DND-41 (cell line): Measurements from ENCODE around the gene MAFB.

Experiments used
- ATAC-seq: fragments of 200-7000 bp; cut with Tn5 transposase; 3 replicates; pipeline ENCODE4 v1.9.1; 2021; ENCODE audit warnings: low read depth; ENCODE audit not compliant: insufficient read depth
- DNase-seq: peaks from one replicate; pipeline ENCODE4 v3.0.0-alpha.2; 2020
- H2AFZ ChIP-seq: 2 replicates; pipeline ENCODE4 v1.6.0; 2012; ENCODE audit warnings: low read depth, low read length
- H3K27ac ChIP-seq: 2 replicates; pipeline ENCODE4 v1.5.1; 2012; ENCODE audit warnings: low read length, inconsistent platforms
- H3K27me3 ChIP-seq: fragments of 200-600 bp; sonication (generic); 2 replicates; pipeline ENCODE4 v1.6.0; 2012; ENCODE audit warnings: low read length, mild to moderate bottlenecking, inconsistent platforms; ENCODE audit not compliant: insufficient read depth, poor library complexity
- H3K36me3 ChIP-seq: 2 replicates; pipeline ENCODE4 v1.5.1; 2012; ENCODE audit warnings: low read length, inconsistent platforms; ENCODE audit not compliant: insufficient read depth
- H3K4me1 ChIP-seq: 2 replicates; pipeline ENCODE4 v1.5.1; 2012; ENCODE audit warnings: mild to moderate bottlenecking, low read length; ENCODE audit not compliant: insufficient read depth
- H3K4me2 ChIP-seq: 2 replicates; pipeline ENCODE4 v1.6.0; 2012; ENCODE audit warnings: mild to moderate bottlenecking, moderate library complexity, low read length, inconsistent platforms; ENCODE audit not compliant: insufficient read depth
- H3K4me3 ChIP-seq, 2 experiments: fragments of 200-600 bp in 1 of 2; shearing (Covaris generic) in 1 of 2; 2 replicates each; pipeline ENCODE4 v1.5.1; 2012 to 2016; ENCODE audit warnings: inconsistent platforms in 2 of 2, low read length in 2 of 2, mild to moderate bottlenecking in 2 of 2, low read depth in 1 of 2, moderate library complexity in 1 of 2
- H3K79me2 ChIP-seq: 2 replicates; pipeline ENCODE4 v1.6.0; 2012; ENCODE audit warnings: low read length, inconsistent platforms; ENCODE audit not compliant: insufficient read depth
- H3K9ac ChIP-seq: 2 replicates; pipeline ENCODE4 v1.6.0; 2012; ENCODE audit warnings: low read depth, mild to moderate bottlenecking, inconsistent platforms, low read length, moderate library complexity
- H3K9me3 ChIP-seq: 2 replicates; pipeline ENCODE4 v1.5.1; 2012; ENCODE audit warnings: low read length, moderate library complexity, mild to moderate bottlenecking, inconsistent platforms; ENCODE audit not compliant: insufficient read depth, severe bottlenecking
- H4K20me1 ChIP-seq: 2 replicates; pipeline ENCODE4 v1.6.0; 2012; ENCODE audit warnings: low read length; ENCODE audit not compliant: insufficient read depth
- CTCF ChIP-seq: IDR thresholded peaks from 2 replicates; pipeline ENCODE4 v1.5.1; 2012; ENCODE audit warnings: borderline replicate concordance, low read length, moderate library complexity, mild to moderate bottlenecking; ENCODE audit not compliant: poor library complexity, severe bottlenecking; ENCODE audit errors: extremely low read depth
- EZH2 ChIP-seq: IDR thresholded peaks from 3 replicates; pipeline ENCODE4 v1.6.1; 2012; ENCODE audit warnings: borderline replicate concordance, low read depth, mild to moderate bottlenecking, moderate library complexity, low read length, inconsistent platforms; ENCODE audit not compliant: severe bottlenecking

The MAFB gene

GRCh38 chr20:40652441-40652987 lies 36.5 kb downstream of the MAFB start:
- no peaks in the 10 kb centered on the region for H3K27me3 ChIP-seq
- H3K36me3 ChIP-seq: no peaks in the 10 kb centered on the region
- TF ChIP-seq CTCF (no peak), EZH2 (no peak)
- H3K9ac ChIP-seq: no peak overlapping the region
- H3K9me3 ChIP-seq: no peaks in the 10 kb centered on the region
- no peaks in the 10 kb centered on the region for H4K20me1 ChIP-seq
- no peak overlapping the region for H3K27ac ChIP-seq
- no peak overlapping the region for H2AFZ ChIP-seq
- ATAC-seq: no peak
- no peak overlapping the region for H3K4me3 ChIP-seq
- no peak for DNase-seq
- H3K79me2 ChIP-seq: no peaks in the 10 kb centered on the region
- no peaks in the 10 kb centered on the region for H3K4me1 ChIP-seq
- no peak overlapping the region for H3K4me2 ChIP-seq

DNA sequence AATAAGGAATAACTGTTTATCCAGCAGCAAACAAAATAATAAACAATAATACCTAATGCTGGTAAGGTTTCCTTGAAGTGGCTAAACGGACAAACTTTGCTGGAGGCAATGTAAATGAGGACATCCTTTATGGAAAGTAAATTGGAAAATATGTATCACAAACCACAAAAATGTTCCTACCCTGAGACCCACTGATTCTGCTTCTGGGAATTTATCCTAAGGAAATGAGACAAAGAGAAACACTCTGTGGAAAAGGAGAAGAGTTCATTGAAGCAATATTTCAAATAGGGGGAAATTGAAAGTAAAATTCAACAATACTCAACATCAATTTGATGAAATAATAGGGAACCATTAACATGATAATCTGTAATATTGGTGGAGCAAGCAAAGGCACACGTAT lies 37.9 kb downstream of the MAFB start:
- Histone ChIP-seq H3K27ac (no peak overlapping the region), H4K20me1 (no peaks in the 10 kb centered on the region), H3K4me2 (no peak overlapping the region), H3K27me3 (no peaks in the 10 kb centered on the region), H3K36me3 (no peaks in the 10 kb centered on the region), H3K79me2 (no peaks in the 10 kb centered on the region), H3K4me1 (no peaks in the 10 kb centered on the region), H3K9me3 (no peaks in the 10 kb centered on the region), H3K4me3 (no peak overlapping the region), H3K9ac (no peak overlapping the region), H2AFZ (no peak overlapping the region)
- ATAC-seq: no peak
- no peak for TF ChIP-seq EZH2
- TF ChIP-seq CTCF: no peak
- DNase-seq: no peak

DNA sequence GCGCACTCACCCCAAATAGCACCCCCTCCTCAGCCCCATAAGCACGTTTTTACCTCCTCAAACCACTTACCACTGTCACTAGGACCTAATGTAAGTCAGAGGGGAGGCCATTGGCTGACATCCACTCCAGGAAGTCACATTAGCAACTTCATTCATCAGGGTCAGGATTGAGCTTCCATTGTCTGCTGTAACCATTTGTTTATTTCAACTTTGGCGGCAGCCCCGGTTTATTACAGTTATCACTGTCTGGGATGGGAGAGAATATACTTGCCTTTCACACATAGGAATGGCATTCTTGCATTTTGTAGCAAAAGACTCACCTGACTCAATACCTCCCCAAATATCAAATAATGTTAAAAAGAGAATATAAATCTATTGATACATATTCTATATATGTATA lies 38.3 kb downstream of the MAFB start:
- Histone ChIP-seq H2AFZ (no peak overlapping the region), H3K4me2 (no peak overlapping the region), H3K9ac (no peak overlapping the region), H3K9me3 (no peaks in the 10 kb centered on the region), H3K27ac (no peak overlapping the region), H3K4me3 (no peak overlapping the region), H4K20me1 (no peaks in the 10 kb centered on the region), H3K27me3 (no peaks in the 10 kb centered on the region), H3K4me1 (no peaks in the 10 kb centered on the region), H3K36me3 (no peaks in the 10 kb centered on the region), H3K79me2 (no peaks in the 10 kb centered on the region)
- TF ChIP-seq EZH2 (no peak), CTCF (no peak)
- DNase-seq: no peak
- ATAC-seq: no peak
